HepG2 (cell line): ENCODE measurements around the gene DUSP9. TPM values are rescaled to one million over a fixed set of nuclear protein-coding genes. Genes with fewer than 3 reads are reported as not detected.
A peak's percentile ranks its signal among the peaks of the same experiment; 100 is the strongest.

Experiments
- BCL6 ChIP-seq: IDR thresholded peaks from 2 replicates; pipeline ENCODE4 v1.6.1; 2016; ENCODE audit warnings: missing genetic modification reagents, missing compliant biosample characterization
- CEBPB ChIP-seq: IDR thresholded peaks from 2 replicates; pipeline ENCODE4 v1.6.1; 2011; ENCODE audit warnings: low read depth, low read length, improper control_type of control experiment, borderline replicate concordance
- CHD2 ChIP-seq: IDR thresholded peaks from 2 replicates; pipeline ENCODE4 v1.6.1; 2011; ENCODE audit warnings: low read depth, low read length, improper control_type of control experiment
- CHD4 ChIP-seq: fragments of 200-600 bp; sonication (generic); IDR thresholded peaks from 2 replicates; pipeline ENCODE4 v1.7.0; 2017; ENCODE audit warnings: mild to moderate bottlenecking, low read length, borderline replicate concordance
- EHMT2 ChIP-seq: fragments of 200-600 bp; sonication (generic); IDR thresholded peaks from 2 replicates; pipeline ENCODE4 v1.7.0; 2017; ENCODE audit warnings: antibody characterized with exemption, low read depth, low read length, borderline replicate concordance
- ERF ChIP-seq: IDR thresholded peaks from 2 replicates; pipeline ENCODE4 v1.6.1; 2018; ENCODE audit warnings: missing biosample characterization, missing genetic modification reagents
- NBN ChIP-seq: fragments of 450-650 bp; conservative IDR thresholded peaks from 2 replicates; pipeline ENCODE4 v1.6.1; 2017
- NFKB2 ChIP-seq: sonication (generic); formaldehyde crosslinking; IDR thresholded peaks from 2 replicates; pipeline ENCODE4 v1.4.0; 2020; ENCODE audit warnings: missing genetic modification reagents, borderline replicate concordance
- PHB2 ChIP-seq: fragments of 450-650 bp; IDR thresholded peaks from 2 replicates; pipeline ENCODE4 v1.6.1; 2018; ENCODE audit not compliant: partially characterized antibody
- PHF5A ChIP-seq: IDR thresholded peaks from one replicate; pipeline ENCODE4 v1.6.1; 2018; ENCODE audit warnings: low read depth, missing genetic modification reagents; ENCODE audit not compliant: unreplicated experiment
- POLR2AphosphoS5 ChIP-seq: IDR thresholded peaks from 2 replicates; pipeline ENCODE4 v1.6.1; 2012; ENCODE audit warnings: low read depth, low read length
- PPARG ChIP-seq: conservative IDR thresholded peaks from 2 replicates; pipeline ENCODE4 v1.6.1; 2016; ENCODE audit warnings: missing biosample characterization, missing genetic modification reagents
- RARA ChIP-seq: IDR thresholded peaks from 2 replicates; pipeline ENCODE4 v1.6.1; 2016; ENCODE audit warnings: missing genetic modification reagents, missing compliant biosample characterization
- RARG ChIP-seq: sonication (generic); formaldehyde crosslinking; IDR thresholded peaks from 2 replicates; pipeline ENCODE4 v1.4.0; 2020; ENCODE audit warnings: low read depth, mild to moderate bottlenecking, missing genetic modification reagents
- SIX1 ChIP-seq: sonication (generic); formaldehyde crosslinking; IDR thresholded peaks from 2 replicates; pipeline ENCODE4 v1.4.0; 2020; ENCODE audit warnings: missing genetic modification reagents, borderline replicate concordance
- SRY ChIP-seq: sonication (generic); formaldehyde crosslinking; IDR thresholded peaks from 2 replicates; pipeline ENCODE4 v1.8.0; 2022; ENCODE audit warnings: mild to moderate bottlenecking, missing genetic modification reagents
- TBP ChIP-seq: sonication (generic); formaldehyde crosslinking; IDR thresholded peaks from 2 replicates; pipeline ENCODE4 v1.5.0; 2020; ENCODE audit warnings: missing genetic modification reagents
- U2AF2 ChIP-seq: fragments of 200-400 bp; formaldehyde crosslinking; IDR thresholded peaks from 2 replicates; pipeline ENCODE4 v1.6.1; 2017; ENCODE audit warnings: low read depth, mild to moderate bottlenecking, low read length
- XRCC5 ChIP-seq: fragments of 200-400 bp; formaldehyde crosslinking; optimal IDR thresholded peaks from 2 replicates; pipeline ENCODE3; 2017; ENCODE audit warnings: mild to moderate bottlenecking, low read length
- ZFAT ChIP-seq: sonication (generic); formaldehyde crosslinking; conservative IDR thresholded peaks from 2 replicates; pipeline ENCODE4 v1.8.1; 2023; ENCODE audit warnings: missing genetic modification reagents, inconsistent platforms
- ZNF337 ChIP-seq: sonication (generic); formaldehyde crosslinking; IDR thresholded peaks from 2 replicates; pipeline ENCODE4 v1.5.1; 2020; ENCODE audit warnings: missing genetic modification reagents, low read depth, mild to moderate bottlenecking, borderline replicate concordance
- ZNF382 ChIP-seq: sonication (generic); formaldehyde crosslinking; IDR thresholded peaks from 2 replicates; pipeline ENCODE4 v1.5.0; 2020; ENCODE audit warnings: missing genetic modification reagents, mild to moderate bottlenecking, borderline replicate concordance
- ZNF432 ChIP-seq: sonication (generic); formaldehyde crosslinking; IDR thresholded peaks from 2 replicates; pipeline ENCODE4 v1.5.0; 2020; ENCODE audit warnings: missing genetic modification reagents, mild to moderate bottlenecking, borderline replicate concordance
- ZNF530 ChIP-seq: sonication (generic); formaldehyde crosslinking; IDR thresholded peaks from 2 replicates; pipeline ENCODE4 v1.5.0; 2020; ENCODE audit warnings: low read depth, mild to moderate bottlenecking, missing genetic modification reagents
- ZNF562 ChIP-seq: sonication (generic); formaldehyde crosslinking; IDR thresholded peaks from 2 replicates; pipeline ENCODE4 v1.8.0; 2022; ENCODE audit warnings: missing genetic modification reagents, borderline replicate concordance
- ZNF629 ChIP-seq: sonication (generic); formaldehyde crosslinking; conservative IDR thresholded peaks from 2 replicates; pipeline ENCODE4 v1.5.0; 2020; ENCODE audit warnings: missing genetic modification reagents
- ZNF816 ChIP-seq: sonication (generic); formaldehyde crosslinking; IDR thresholded peaks from 2 replicates; pipeline ENCODE4 v1.8.0; 2022; ENCODE audit warnings: missing genetic modification reagents, mild to moderate bottlenecking, borderline replicate concordance
- polyA plus RNA-seq, 8 experiments: library from polyadenylated mRNA; depleted of rRNA in 3 of 8; stranded (reverse) in 7 of 8; unstranded in 1 of 8; fragments of >200 nt; fragmentation: Illumina TruSeq in 4 of 8; extraction: Trizol in 4 of 8; gene quantifications; 2 replicates each; pipeline versions ENCODE4 v1.2.1 to v1.2.3, GENCODE V29; 2011 to 2016; ENCODE audit warnings: low read depth in 4 of 8, missing spikeins in 1 of 8, mixed read lengths in 1 of 8; ENCODE audit not compliant: insufficient read depth in 1 of 8
- total RNA-seq, 5 experiments: library from RNA; depleted of rRNA; stranded (reverse); fragments of >200 nt; fragmentation: Illumina TruSeq; extraction: Trizol; gene quantifications; 2 replicates each; pipeline ENCODE4 v1.2.3, GENCODE V29; 2016; ENCODE audit warnings: low read depth in 1 of 5
- TF ChIP-seq, protein P1 (sequence below): sonication (generic); formaldehyde crosslinking; IDR thresholded peaks from 2 replicates; pipeline ENCODE4 v1.4.0; 2020; ENCODE audit warnings: missing genetic modification reagents
- TF ChIP-seq, protein P2 (sequence below): sonication (generic); formaldehyde crosslinking; IDR thresholded peaks from 2 replicates; pipeline ENCODE4 v1.4.0; 2020; ENCODE audit warnings: missing genetic modification reagents

Gene DUSP9
- total and polyA plus RNA-seq, 2 of the 13 experiments (the other 11 are each of a cell fraction or from before 2014, with no cell fraction given) = 235 to 435 TPM

DNA sequence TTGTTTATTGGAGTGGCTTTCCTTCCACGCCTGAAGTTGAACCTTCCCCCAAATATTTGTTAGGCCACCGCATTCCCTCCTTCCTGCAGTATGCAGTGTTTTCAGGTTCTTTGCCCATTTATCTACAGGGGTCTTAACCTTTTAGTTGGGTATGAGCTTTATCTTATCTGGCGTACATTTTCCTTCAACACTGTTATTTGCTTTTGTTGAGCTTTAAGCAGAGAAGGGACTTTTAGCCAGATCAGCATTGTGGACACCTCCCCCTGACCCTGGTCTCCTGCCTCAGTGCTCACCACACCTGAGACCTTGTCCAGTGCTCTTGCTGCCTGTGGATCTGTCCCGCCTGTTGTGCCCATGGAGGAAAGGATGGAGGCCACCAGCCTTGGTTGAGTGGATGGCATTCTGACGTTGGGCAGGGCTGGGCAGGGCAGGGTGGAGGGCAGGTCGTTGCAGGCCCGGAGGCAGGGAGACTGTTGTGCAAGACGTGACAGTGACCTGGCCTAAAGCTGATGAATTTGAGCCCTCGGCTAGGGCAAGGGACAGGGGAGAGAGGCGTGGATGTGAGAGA, 998 bp upstream of the DUSP9 start (continued):
- no peak for TF ChIP-seq CHD4
- TF ChIP-seq ZNF432 (CRISPR knock-in tag) = no peak
- TF ChIP-seq NBN = no peak
- TF ChIP-seq ZNF530 = no peak
- TF ChIP-seq SIX1 = no peak
- peak; percentile 47; the same call in 1 of the 2 replicates for TF ChIP-seq POLR2AphosphoS5
- TF ChIP-seq ERF (CRISPR knock-in tag) = no peak
- TF ChIP-seq XRCC5 = no peak
- no peak for TF ChIP-seq PHF5A (CRISPR knock-in tag)
- peak; percentile 75; the same call in 1 of the 2 replicates for TF ChIP-seq CEBPB
- TF ChIP-seq ZNF562 (CRISPR knock-in tag) = no peak
- TF ChIP-seq, protein P1, sequence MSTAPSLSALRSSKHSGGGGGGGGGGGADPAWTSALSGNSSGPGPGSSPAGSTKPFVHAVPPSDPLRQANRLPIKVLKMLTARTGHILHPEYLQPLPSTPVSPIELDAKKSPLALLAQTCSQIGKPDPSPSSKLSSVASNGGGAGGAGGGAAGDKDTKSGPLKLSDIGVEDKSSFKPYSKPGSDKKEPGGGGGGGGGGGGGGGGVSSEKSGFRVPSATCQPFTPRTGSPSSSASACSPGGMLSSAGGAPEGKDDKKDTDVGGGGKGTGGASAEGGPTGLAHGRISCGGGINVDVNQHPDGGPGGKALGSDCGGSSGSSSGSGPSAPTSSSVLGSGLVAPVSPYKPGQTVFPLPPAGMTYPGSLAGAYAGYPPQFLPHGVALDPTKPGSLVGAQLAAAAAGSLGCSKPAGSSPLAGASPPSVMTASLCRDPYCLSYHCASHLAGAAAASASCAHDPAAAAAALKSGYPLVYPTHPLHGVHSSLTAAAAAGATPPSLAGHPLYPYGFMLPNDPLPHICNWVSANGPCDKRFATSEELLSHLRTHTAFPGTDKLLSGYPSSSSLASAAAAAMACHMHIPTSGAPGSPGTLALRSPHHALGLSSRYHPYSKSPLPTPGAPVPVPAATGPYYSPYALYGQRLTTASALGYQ = peak; percentile 60; the same call in 1 of the 2 replicates
- no peak for TF ChIP-seq ZNF337 (CRISPR knock-in tag)
- TF ChIP-seq PHB2 = no peak
- TF ChIP-seq SRY (CRISPR knock-in tag) = no peak
- no peak for TF ChIP-seq ZNF816
- TF ChIP-seq ZNF382 (CRISPR knock-in tag) = no peak
- TF ChIP-seq, protein P2, sequence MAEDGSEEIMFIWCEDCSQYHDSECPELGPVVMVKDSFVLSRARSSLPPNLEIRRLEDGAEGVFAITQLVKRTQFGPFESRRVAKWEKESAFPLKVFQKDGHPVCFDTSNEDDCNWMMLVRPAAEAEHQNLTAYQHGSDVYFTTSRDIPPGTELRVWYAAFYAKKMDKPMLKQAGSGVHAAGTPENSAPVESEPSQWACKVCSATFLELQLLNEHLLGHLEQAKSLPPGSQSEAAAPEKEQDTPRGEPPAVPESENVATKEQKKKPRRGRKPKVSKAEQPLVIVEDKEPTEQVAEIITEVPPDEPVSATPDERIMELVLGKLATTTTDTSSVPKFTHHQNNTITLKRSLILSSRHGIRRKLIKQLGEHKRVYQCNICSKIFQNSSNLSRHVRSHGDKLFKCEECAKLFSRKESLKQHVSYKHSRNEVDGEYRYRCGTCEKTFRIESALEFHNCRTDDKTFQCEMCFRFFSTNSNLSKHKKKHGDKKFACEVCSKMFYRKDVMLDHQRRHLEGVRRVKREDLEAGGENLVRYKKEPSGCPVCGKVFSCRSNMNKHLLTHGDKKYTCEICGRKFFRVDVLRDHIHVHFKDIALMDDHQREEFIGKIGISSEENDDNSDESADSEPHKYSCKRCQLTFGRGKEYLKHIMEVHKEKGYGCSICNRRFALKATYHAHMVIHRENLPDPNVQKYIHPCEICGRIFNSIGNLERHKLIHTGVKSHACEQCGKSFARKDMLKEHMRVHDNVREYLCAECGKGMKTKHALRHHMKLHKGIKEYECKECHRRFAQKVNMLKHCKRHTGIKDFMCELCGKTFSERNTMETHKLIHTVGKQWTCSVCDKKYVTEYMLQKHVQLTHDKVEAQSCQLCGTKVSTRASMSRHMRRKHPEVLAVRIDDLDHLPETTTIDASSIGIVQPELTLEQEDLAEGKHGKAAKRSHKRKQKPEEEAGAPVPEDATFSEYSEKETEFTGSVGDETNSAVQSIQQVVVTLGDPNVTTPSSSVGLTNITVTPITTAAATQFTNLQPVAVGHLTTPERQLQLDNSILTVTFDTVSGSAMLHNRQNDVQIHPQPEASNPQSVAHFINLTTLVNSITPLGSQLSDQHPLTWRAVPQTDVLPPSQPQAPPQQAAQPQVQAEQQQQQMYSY = no peak
- TF ChIP-seq EHMT2 = no peak
- TF ChIP-seq TBP (CRISPR knock-in tag) = no peak
- TF ChIP-seq NFKB2 (CRISPR knock-in tag) = no peak
- no peak for TF ChIP-seq U2AF2
- no peak for TF ChIP-seq CHD2
- peak; percentile 97 for TF ChIP-seq PPARG (CRISPR knock-in tag)
- TF ChIP-seq RARA = peak; percentile 68
- TF ChIP-seq RARG (CRISPR knock-in tag) = no peak
- TF ChIP-seq ZFAT = no peak
- peak; percentile 79 for TF ChIP-seq BCL6 (CRISPR knock-in tag)
- TF ChIP-seq ZNF629 (CRISPR knock-in tag) = no peak
